KBM-7 (cell line): Measurements from ENCODE around the gene CD34.

Experiments
- DNase-seq: peaks from one replicate; pipeline ENCODE4 v3.0.0-alpha.2; 2015
- in situ Hi-C: fragments of 300-500 bp; cut with MboI; formaldehyde crosslinking; loops from 2 replicates; pipeline ENCODE4 v1.14.3; 2020; ENCODE audit warnings: low sequenced_read_pairs, low pct_unique_long_range_greater_than_20kb, mixed read lengths

The CD34 gene

GRCh38 chr1:207844371-207844770 lies 66.6 kb downstream of the CD34 start:
- no peak for DNase-seq
- in situ Hi-C loops: no loop called here

GRCh38 chr1:207842506-207842905 lies 68.4 kb downstream of the CD34 start:
- DNase-seq: no peak
- in situ Hi-C loops: no loop called here

GRCh38 chr1:207841901-207842300 lies 69.0 kb downstream of the CD34 start:
- DNase-seq: no peak
- in situ Hi-C loops: no loop called here

- in situ Hi-C loops: no loop called here
- DNase-seq: peak; percentile 45
Measured at GRCh38 chr1:207841293-207841692, 69.6 kb downstream of the CD34 start.

- in situ Hi-C loops: no loop called here
- DNase-seq: no peak
Measured at GRCh38 chr1:207840380-207840779, 70.5 kb downstream of the CD34 start.

GRCh38 chr1:207839083-207839413 lies 71.9 kb downstream of the CD34 start:
- in situ Hi-C loops: no loop called here
- DNase-seq: no peak

- in situ Hi-C loops: no loop called here
Measured at GRCh38 chr1:207838156-207839082, 72.5 kb downstream of the CD34 start.

GRCh38 chr1:207837673-207838072 lies 73.3 kb downstream of the CD34 start:
- in situ Hi-C loops: no loop called here
- no peak for DNase-seq

More at GRCh38 chr1:207838156-207839082, 72.5 kb downstream of the CD34 start:
- no peak for DNase-seq

- DNase-seq: no peak
- in situ Hi-C loops: no loop called here
Measured at GRCh38 chr1:207836591-207837347, 74.2 kb downstream of the CD34 start.

GRCh38 chr1:207835958-207836357 lies 75.0 kb downstream of the CD34 start:
- no peak for DNase-seq
- in situ Hi-C loops: no loop called here

GRCh38 chr1:207833956-207834660 lies 76.8 kb downstream of the CD34 start:
- in situ Hi-C loops: no loop called here
- DNase-seq: no peak

GRCh38 chr1:207833381-207833780 lies 77.5 kb downstream of the CD34 start:
- in situ Hi-C loops: no loop called here
- DNase-seq: peak; percentile 61

- in situ Hi-C loops: no loop called here
- DNase-seq: no peak
Measured at GRCh38 chr1:207832796-207833195, 78.1 kb downstream of the CD34 start.

GRCh38 chr1:207831517-207832327 lies 79.2 kb downstream of the CD34 start:
- no peak for DNase-seq
- in situ Hi-C loops: no loop called here
